NCI-H510A (cell line): ENCODE data around the gene WDR18.

Source experiments
- DNase-seq: peaks from one replicate; lab custom pipeline; 2025; lab: John Stamatoyannopoulos, UW

The WDR18 gene

DNA sequence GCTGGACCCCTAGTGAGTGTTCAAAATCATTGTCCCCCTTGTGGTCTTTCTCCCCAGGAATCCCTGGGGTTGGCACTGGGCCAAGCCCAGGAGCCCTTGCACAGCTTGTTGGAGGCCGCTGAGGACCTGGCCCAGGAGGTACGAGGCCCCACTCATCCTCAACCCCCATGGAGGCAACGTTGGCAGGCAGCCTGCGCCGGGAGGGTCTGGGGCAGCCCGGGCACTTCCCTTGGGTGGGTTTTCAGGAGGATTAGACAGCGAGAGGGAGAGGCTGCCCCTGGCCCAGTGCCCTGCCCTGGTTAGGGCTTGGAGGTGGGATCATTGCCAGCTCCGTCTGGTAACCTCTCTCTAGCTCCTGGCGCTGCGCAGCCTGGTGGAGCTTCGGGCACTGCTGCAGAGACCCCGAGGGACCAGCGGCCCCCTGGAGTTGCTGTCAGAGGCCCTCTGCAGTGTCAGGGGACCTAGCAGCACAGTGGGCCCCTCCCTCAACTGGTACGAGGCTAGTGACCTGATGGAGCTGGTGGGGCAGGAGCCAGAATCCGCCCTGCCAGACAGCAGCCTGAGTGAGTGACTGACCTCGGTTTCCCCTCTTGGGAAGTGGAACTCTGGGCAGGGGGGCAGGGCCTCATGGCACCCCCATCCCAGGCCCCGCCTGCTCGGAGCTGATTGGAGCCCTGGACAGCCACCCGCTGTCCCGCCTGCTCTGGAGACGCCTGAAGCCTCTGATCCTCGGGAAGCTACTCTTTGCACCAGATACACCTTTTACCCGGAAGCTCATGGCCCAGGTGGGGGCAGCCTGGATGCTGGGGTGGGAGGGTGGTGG lies 58.8 kb downstream of the WDR18 start:
- no peak for DNase-seq
